HG03139 (cell line): Measurements from ENCODE around the gene CCR1.
A peak's percentile ranks its signal among the peaks of the same experiment; 100 is the strongest.
"Not testable (repeated sequence)": the region's sequence is repeated elsewhere in the genome, so short reads cannot be mapped to it uniquely, and the experiment has no call there.

ENCODE experiments used
- ATAC-seq: cut with Tn5 transposase; IDR thresholded peaks from one replicate; pipeline ENCODE4 v1.9.1; 2021; ENCODE audit not compliant: unreplicated experiment

The CCR1 gene

GRCh38 chr3:46213201-46213600, 5.1 kb upstream of the CCR1 start:
- no peak for ATAC-seq

DNA sequence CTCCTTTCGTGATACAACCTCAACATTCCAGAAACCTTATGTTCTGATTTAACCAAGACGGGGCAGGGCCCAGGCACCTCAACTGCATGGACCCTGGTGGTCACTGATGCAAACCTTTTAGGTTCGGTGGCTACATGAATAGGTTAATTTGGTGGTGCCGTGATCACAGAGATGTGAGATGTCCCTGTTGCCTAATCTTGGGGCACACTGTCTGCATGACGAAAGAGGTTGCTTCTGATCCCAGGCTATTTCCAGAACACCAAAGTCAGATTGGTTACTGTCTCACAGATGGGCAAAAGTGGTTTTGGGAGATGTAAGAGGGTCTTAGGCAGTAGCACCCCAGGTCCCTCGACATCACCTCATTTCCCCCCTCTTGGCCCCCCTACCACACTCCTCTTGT, 4.0 kb upstream of the CCR1 start:
- no peak for ATAC-seq

DNA sequence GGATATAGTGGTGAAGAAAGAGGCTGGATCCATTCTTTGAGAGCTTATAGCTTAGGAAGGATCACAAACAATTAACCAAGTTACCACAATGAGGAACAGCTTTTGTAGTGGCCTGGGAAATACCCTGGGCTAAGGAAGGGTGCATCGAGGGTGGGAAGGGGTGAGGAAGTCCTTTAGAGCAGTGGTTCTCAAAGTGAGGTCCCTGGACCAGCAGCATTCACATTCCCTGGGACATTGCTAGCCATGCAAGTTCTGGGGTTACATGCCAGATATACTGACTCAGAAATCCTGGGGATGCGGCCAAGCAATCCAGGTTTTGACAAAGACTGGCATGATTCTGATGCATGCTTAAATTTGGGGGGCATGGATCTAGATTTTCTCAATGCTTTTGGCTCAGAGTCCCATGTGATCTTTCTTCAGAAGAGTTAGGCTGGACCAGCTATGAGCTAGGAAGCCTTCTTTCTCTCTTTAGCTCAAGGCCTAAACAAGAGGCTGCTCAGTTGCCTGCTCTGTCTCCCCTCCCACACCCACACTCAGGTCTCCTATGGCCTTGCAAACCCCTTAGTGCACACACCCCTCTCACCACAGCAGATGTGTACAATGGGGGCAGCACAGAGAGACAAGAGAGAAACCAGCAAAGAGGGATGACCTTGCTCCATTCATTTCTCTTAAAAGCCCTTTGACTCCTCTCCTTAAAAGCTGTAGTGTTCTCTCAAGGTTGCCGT, 1.8 kb upstream of the CCR1 start:
- no peak for ATAC-seq

- ATAC-seq: no peak
Measured at GRCh38 chr3:46209053-46209452, 940 bp upstream of the CCR1 start.

GRCh38 chr3:46207514-46207913, 599 bp downstream of the CCR1 start:
- ATAC-seq: not testable (repeated sequence)

DNA sequence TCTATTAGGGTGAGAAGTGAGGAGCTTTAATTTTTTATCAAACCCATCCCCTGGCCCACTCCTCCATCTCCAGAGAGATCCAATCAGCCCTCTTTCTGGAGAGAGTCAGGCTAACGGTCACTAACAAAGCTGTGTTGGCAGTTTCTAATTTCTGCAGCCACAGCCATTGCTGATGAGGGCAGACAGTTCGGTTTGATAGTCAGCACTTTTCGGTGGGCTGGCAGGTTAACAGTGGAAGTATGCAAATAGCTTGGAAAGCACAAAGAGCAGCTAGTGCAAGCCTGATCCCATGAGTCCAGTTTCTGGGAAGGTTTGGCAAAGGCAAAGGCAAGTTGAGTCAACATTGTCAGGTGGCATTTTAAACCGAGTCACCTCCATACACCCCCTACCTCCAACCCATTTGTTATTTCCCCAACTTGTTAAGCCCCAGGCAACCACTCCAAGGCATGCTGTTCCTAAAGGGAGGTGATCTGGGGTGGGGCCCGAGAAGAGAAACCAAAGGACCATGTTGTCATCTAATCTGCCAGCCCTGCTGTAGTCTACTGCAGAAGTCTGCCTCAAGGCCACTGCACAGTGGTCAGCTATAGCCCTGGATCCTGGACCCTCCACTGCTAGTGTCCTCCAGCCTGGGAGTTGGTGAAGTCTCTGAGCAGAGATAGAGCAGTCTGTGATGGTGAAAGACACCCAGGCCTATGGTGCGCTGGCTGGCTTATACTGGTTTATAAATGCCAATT, 1.7 kb downstream of the CCR1 start:
- ATAC-seq: no peak

DNA sequence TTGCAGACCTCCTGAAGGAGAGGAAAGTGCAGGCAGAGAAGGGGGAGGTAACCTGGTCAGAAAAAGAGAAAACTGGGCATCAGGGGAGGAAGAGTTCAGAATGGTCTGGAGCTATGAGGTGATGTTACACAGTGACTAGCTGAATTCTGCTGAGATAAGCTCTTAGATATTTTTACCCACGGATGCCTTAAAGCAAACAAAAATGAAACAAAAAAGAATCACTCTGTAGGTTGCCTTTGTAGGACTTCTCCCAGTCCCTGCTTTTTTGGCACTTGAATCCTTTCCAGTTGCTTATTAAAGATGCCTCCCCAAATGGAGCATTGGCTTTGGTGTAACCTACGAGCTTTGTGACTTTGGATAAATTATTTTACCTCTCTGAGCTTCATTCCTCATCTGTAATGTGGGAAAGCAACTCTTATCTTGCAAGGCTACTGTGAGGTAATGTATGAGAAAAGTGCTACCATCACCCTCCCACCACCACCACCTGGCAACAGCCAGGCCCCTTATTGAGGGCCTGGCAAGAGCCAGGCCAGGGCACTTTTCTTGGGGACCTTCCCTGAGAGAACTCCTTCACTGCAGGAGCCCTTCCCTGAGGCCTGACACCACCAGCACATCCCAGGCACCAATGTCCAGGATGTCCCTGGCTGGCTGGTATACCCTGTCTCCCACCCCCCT, 2.7 kb downstream of the CCR1 start:
- no peak for ATAC-seq

- ATAC-seq: no peak
Measured at GRCh38 chr3:46203681-46204080, 4.4 kb downstream of the CCR1 start.

DNA sequence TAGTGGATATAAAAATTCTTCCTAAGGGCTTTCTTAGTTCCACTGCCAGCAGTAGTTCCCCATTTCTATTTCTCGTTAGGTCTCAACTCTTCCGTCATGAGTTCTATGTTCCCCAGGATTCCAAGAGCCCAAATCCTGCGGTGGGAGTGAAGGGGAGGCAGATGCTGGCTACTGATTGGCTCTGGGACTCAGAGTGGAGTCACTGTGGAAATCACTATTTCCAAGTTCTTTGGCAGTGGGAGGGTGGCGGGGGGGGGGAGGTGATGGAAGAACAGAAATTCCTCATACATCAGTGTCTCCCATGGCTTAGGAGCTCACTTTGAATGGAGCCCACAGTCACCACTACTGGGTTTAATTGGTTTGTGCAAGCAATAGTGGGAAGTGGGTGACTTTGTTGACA, 5.6 kb downstream of the CCR1 start:
- no peak for ATAC-seq

- no peak for ATAC-seq
Measured at GRCh38 chr3:46200790-46201189, 7.3 kb downstream of the CCR1 start.

DNA sequence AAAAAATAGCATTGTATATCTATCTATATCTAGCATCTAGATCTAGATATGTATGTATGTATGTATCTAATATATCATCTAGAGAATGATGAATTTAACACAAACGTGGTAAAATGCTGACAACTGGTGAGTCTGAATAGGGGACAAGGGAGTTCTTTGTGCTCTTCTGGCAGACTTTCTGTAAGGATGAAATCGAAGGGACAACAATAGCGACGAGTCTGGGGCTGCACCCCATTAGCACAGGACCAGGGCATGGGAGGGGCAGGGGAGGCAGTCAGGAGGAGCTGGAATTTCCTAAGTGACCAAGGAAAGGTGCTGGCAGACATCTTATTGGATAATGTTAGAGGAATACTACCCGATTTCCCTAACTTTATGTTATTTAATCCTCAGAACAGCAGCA, 7.9 kb downstream of the CCR1 start:
- no peak for ATAC-seq

- ATAC-seq: no peak
Measured at GRCh38 chr3:46196261-46196957, 11.7 kb downstream of the CCR1 start.

DNA sequence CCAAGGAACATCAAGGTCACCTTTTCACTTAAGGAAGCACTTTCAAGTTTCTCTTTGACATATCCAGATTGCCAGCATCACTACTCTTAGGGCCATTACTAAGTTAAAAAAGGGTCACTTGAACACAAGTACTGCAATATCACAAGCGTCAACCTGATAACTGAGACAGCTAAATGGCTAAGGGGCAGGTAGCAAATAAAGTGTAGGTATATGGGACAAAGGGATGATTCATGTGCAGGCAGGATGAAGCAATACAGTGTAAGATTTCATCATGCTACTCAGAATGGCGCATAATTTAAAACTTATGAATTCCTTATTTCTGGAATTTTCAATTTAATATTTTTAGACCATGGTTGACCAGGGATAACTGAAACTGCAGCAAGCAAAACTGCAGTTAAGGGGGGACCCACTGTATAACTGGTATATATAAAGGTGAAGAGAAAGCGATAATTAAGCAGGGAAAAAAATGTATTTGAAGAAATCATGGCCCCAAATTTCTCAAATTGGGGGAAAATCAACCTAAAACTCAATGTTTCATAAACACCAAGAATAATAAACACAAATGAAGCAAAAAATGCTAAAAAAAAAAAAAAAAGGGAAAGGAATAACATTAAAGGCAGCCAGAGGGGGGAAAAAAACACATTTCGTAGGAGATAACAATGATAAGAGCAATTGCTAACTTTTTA, 13.1 kb downstream of the CCR1 start:
- no peak for ATAC-seq

- no peak for ATAC-seq
Measured at GRCh38 chr3:46193436-46193835, 14.7 kb downstream of the CCR1 start.

DNA sequence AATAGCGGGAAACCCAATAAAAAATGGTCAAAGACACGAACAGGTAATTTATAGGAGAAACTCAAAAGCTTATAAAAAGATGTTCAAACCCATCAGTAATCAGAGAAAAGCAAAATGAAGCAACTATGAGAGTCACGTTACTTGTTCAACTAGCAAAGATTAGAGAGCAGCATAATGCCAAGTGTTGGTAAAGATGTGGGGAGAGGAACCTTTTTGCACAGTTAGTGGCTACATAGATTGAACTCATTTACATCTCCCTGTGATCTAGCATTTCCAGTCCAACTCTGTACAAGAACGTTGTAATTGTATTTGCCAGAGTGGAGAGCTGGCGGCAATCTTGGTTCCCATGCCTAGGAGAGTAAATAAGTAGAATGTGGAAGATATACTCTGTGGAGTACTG, 15.2 kb downstream of the CCR1 start:
- no peak for ATAC-seq

DNA sequence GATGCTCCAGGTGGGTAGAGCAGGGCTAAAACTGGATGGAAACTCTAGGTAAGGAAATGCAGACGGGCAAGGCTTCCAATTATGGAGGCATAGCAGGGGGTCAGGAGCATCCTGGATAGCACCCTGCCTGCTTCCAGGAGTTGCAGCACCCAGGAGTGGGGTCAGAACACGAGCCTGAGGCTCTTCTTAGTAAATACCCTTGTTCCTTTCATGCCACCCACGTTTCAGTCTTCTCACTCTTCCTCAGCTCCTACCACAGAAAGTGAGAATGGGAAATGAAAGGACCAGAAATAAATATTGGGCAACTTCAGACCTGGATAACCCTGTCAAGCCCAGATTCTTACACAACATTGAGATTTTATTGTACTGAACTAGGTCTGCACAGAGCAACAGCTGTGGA, 16.4 kb downstream of the CCR1 start:
- no peak for ATAC-seq

- no peak for ATAC-seq
Measured at GRCh38 chr3:46188708-46189107, 19.4 kb downstream of the CCR1 start.

- ATAC-seq: no peak
Measured at GRCh38 chr3:46187876-46188275, 20.2 kb downstream of the CCR1 start.

DNA sequence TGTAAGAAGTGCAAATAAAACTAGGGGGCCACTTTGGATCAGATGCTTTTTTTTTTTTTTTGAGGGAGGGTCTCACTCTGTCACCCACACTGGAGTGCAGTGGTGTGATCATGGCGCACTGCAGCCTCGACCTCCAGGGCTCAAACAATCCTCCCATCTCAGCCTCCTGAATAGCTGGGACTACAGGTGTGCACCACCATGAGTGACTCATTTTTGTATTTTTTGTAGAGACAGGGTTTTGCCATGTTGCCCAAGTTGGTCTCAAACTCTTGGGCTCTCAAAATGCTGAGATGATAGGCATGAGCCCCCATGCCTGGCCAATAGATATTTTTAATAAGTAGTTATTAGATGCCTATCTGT, 20.8 kb downstream of the CCR1 start:
- ATAC-seq: peak; percentile 5

GRCh38 chr3:46186471-46187340, 21.4 kb downstream of the CCR1 start:
- peak; percentile 79 for ATAC-seq
